SU-DHL-6 (cell line): ENCODE results near the gene SFI1.

Experiments used
- H2AFZ ChIP-seq: fragments of 200-600 bp; sonication (generic); 2 replicates; pipeline ENCODE4 v1.6.1; 2014; ENCODE audit warnings: low read depth, mild to moderate bottlenecking, moderate library complexity, mixed read lengths, antibody characterized with exemption, low read length; ENCODE audit not compliant: severe bottlenecking
- H3F3A ChIP-seq: fragments of 200-600 bp; shearing (Covaris generic); 2 replicates; pipeline ENCODE4 v1.6.0; 2016; ENCODE audit warnings: antibody characterized with exemption, mild to moderate bottlenecking; ENCODE audit not compliant: insufficient read depth
- H3K27ac ChIP-seq: fragments of 200-600 bp; sonication (generic); 2 replicates; pipeline ENCODE4 v1.5.1; 2016; ENCODE audit warnings: low read depth, mild to moderate bottlenecking, low read length, moderate library complexity, mixed read lengths
- H3K27me3 ChIP-seq: fragments of 200-600 bp; sonication (generic), shearing (Covaris generic); 2 replicates; pipeline ENCODE4 v1.6.0; 2014; ENCODE audit warnings: mild to moderate bottlenecking, low read length
- H3K36me3 ChIP-seq: fragments of 200-600 bp; sonication (generic); 2 replicates; pipeline ENCODE4 v1.6.1; 2014; ENCODE audit warnings: mild to moderate bottlenecking, low read length, mixed read lengths
- H3K4me2 ChIP-seq: fragments of 300-600, 200-600 bp; shearing (Covaris generic), sonication (generic); 2 replicates; pipeline ENCODE4 v1.6.0; 2014; ENCODE audit warnings: low read length, low read depth, mild to moderate bottlenecking; ENCODE audit not compliant: poor library complexity, severe bottlenecking
- H3K4me3 ChIP-seq: fragments of 200-600 bp; sonication (generic); 2 replicates; pipeline ENCODE4 v1.5.1; 2014; ENCODE audit warnings: antibody characterized with exemption, low read length, mild to moderate bottlenecking, mixed read lengths; ENCODE audit not compliant: insufficient read depth, poor library complexity, severe bottlenecking
- H3K79me2 ChIP-seq: fragments of 200-600 bp; sonication (generic); 2 replicates; pipeline ENCODE4 v1.6.1; 2014; ENCODE audit warnings: mild to moderate bottlenecking, low read length, moderate library complexity; ENCODE audit not compliant: insufficient read depth
- H3K9ac ChIP-seq: fragments of 200-600 bp; sonication (generic); 2 replicates; pipeline ENCODE4 v1.7.0; 2014; ENCODE audit warnings: mild to moderate bottlenecking, low read length
- H3K9me2 ChIP-seq: fragments of 200-600 bp; sonication (generic); replicated peaks from 2 replicates; pipeline ENCODE4 v1.6.1; 2014; ENCODE audit warnings: low read length; ENCODE audit not compliant: insufficient read depth
- H3K9me3 ChIP-seq: fragments of 200-600 bp; sonication (generic); 2 replicates; pipeline ENCODE4 v1.6.1; 2014; ENCODE audit warnings: low read length, mixed read lengths; ENCODE audit not compliant: insufficient read depth
- H4K20me1 ChIP-seq: fragments of 200-600 bp; sonication (generic); 2 replicates; pipeline ENCODE4 v1.6.1; 2014; ENCODE audit warnings: low read depth, mild to moderate bottlenecking, antibody characterized with exemption, low read length, moderate library complexity, mixed read lengths
- CTCF ChIP-seq: fragments of 200-600 bp; sonication (generic); IDR thresholded peaks from one replicate; pipeline ENCODE4 v1.5.1; 2017; ENCODE audit warnings: antibody characterized with exemption, mild to moderate bottlenecking, low read length, moderate library complexity; ENCODE audit not compliant: insufficient read depth, poor library complexity, severe bottlenecking
- EZH2phosphoT487 ChIP-seq: fragments of 200-600 bp; sonication (generic), shearing (Covaris generic); conservative IDR thresholded peaks from 2 replicates; pipeline ENCODE4 v1.6.1; 2018; ENCODE audit warnings: mild to moderate bottlenecking, antibody characterized with exemption, low read length, moderate library complexity, mixed read lengths

The SFI1 gene

GRCh38 chr22:31626427-31627150 lies 130.3 kb downstream of the SFI1 start:
- Histone ChIP-seq H4K20me1 (no peaks in the 10 kb centered on the region), H3K9ac (no peak overlapping the region), H3K4me3 (no peak overlapping the region), H2AFZ (no peak overlapping the region), H3K27ac (no peak overlapping the region), H3K27me3 (no peaks in the 10 kb centered on the region), H3K4me2 (no peak overlapping the region), H3K9me2 (no peaks in the 10 kb centered on the region), H3K9me3 (no peaks in the 10 kb centered on the region), H3K79me2 (peaks cover 54% of the 10 kb centered on the region), H3K36me3 (no peaks in the 10 kb centered on the region), H3F3A (peaks cover 11% of the 10 kb centered on the region; the same call in 1 of the 2 replicates)
- no peak for TF ChIP-seq EZH2phosphoT487
- no peak for TF ChIP-seq CTCF

- peaks cover 17% of the 10 kb centered on the region; the same call in 1 of the 2 replicates for H3F3A ChIP-seq
- TF ChIP-seq CTCF (no peak), EZH2phosphoT487 (no peak)
- no peak overlapping the region for H3K4me3 ChIP-seq
- peaks cover 60% of the 10 kb centered on the region for H3K79me2 ChIP-seq
- no peaks in the 10 kb centered on the region for H3K27me3 ChIP-seq
- H3K4me2 ChIP-seq: no peak overlapping the region
- no peak overlapping the region for H2AFZ ChIP-seq
- H3K9ac ChIP-seq: no peak overlapping the region
- 0 out of 2 replicates have a peak overlapping the region, but pooled peaks have one; percentile 3 for H3K27ac ChIP-seq
- H4K20me1 ChIP-seq: no peaks in the 10 kb centered on the region
- no peaks in the 10 kb centered on the region for H3K9me3 ChIP-seq
- peaks cover 2% of the 10 kb centered on the region; the same call in 1 of the 2 replicates for H3K36me3 ChIP-seq
- no peaks in the 10 kb centered on the region for H3K9me2 ChIP-seq
Observed at GRCh38 chr22:31627223-31627731, 130.9 kb downstream of the SFI1 start.

DNA sequence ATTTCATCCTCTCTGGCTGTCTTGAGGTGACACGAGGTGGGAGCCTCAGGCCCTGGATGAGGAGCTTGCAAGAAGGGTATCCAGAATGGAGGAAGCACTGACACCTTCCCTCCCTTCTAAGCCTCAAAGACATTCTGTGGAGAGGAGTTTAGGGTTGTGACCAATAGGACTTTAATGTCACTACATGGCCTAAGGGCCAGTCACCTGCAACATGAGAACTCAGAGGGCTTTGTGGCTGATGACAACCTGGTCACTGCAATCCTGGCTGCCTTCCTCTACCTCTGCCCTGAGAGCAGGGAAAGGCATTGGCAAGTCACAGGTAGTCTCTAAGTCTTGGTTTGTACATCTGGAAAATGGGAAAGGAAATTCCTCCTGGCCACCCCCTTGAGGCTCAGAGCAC lies 132.0 kb downstream of the SFI1 start:
- no peaks in the 10 kb centered on the region for H3K9me2 ChIP-seq
- H2AFZ ChIP-seq: no peak overlapping the region
- peaks cover 70% of the 10 kb centered on the region for H3K79me2 ChIP-seq
- peaks cover 27% of the 10 kb centered on the region; the same call in 1 of the 2 replicates for H3F3A ChIP-seq
- no peak overlapping the region for H3K4me3 ChIP-seq
- H3K9me3 ChIP-seq: no peaks in the 10 kb centered on the region
- peaks cover 9% of the 10 kb centered on the region for H3K36me3 ChIP-seq
- H3K27ac ChIP-seq: 0 out of 2 replicates have a peak overlapping the region, but pooled peaks have one; percentile 5
- H4K20me1 ChIP-seq: no peaks in the 10 kb centered on the region
- no peak overlapping the region for H3K9ac ChIP-seq
- H3K4me2 ChIP-seq: no peak overlapping the region
- H3K27me3 ChIP-seq: no peaks in the 10 kb centered on the region
- no peak for TF ChIP-seq EZH2phosphoT487
- no peak for TF ChIP-seq CTCF
